Hepatocyte (in vitro differentiated cells): Measurements from ENCODE around the gene ARHGAP26. TPM values are rescaled to one million over a fixed set of nuclear protein-coding genes. Genes with fewer than 3 reads are reported as not detected.

ENCODE experiments used
- DNase-seq: peaks from one replicate; pipeline ENCODE4 v3.0.0-alpha.2; 2016; ENCODE audit warnings: low spot score
- H2AFZ ChIP-seq: fragments of 200-600 bp; sonication (generic); 2 replicates; pipeline ENCODE4 v1.6.0; 2016; ENCODE audit warnings: antibody characterized with exemption, mild to moderate bottlenecking
- H3K27ac ChIP-seq: fragments of 200-600 bp; sonication (generic); 2 replicates; pipeline ENCODE4 v1.5.1; 2016; ENCODE audit warnings: mild to moderate bottlenecking
- H3K27me3 ChIP-seq: fragments of 200-600 bp; sonication (generic); 2 replicates; pipeline ENCODE4 v1.6.1; 2016
- H3K36me3 ChIP-seq: fragments of 200-600 bp; sonication (generic); replicated peaks from 2 replicates; pipeline ENCODE4 v1.5.1; 2016; ENCODE audit warnings: low read depth; ENCODE audit not compliant: insufficient read depth
- H3K4me1 ChIP-seq: fragments of 200-600 bp; sonication (generic); 2 replicates; pipeline ENCODE4 v1.5.1; 2016; ENCODE audit warnings: mild to moderate bottlenecking, moderate library complexity; ENCODE audit not compliant: insufficient read depth
- H3K4me2 ChIP-seq: fragments of 200-600 bp; sonication (generic); 2 replicates; pipeline ENCODE4 v1.6.0; 2016
- H3K4me3 ChIP-seq: fragments of 200-600 bp; sonication (generic); 2 replicates; pipeline ENCODE4 v1.5.1; 2016; ENCODE audit warnings: mild to moderate bottlenecking
- H3K79me2 ChIP-seq: fragments of 200-600 bp; sonication (generic); 2 replicates; pipeline ENCODE4 v1.6.0; 2017; ENCODE audit warnings: mild to moderate bottlenecking
- H3K9me2 ChIP-seq: fragments of 200-600 bp; sonication (generic); replicated peaks from 2 replicates; pipeline ENCODE4 v1.6.0; 2017; ENCODE audit warnings: mild to moderate bottlenecking; ENCODE audit not compliant: insufficient read depth
- H3K9me3 ChIP-seq: fragments of 200-600 bp; sonication (generic); 2 replicates; pipeline ENCODE4 v1.5.1; 2016; ENCODE audit warnings: low read depth, mild to moderate bottlenecking
- H4K20me1 ChIP-seq: fragments of 200-600 bp; sonication (generic); 2 replicates; pipeline ENCODE4 v1.6.0; 2016; ENCODE audit warnings: mild to moderate bottlenecking; ENCODE audit not compliant: insufficient read depth, poor library complexity, severe bottlenecking
- CTCF ChIP-seq: fragments of 200-600 bp; sonication (generic); IDR thresholded peaks from 2 replicates; pipeline ENCODE4 v1.5.1; 2016; ENCODE audit warnings: antibody characterized with exemption, mild to moderate bottlenecking; ENCODE audit not compliant: poor library complexity
- EZH2 ChIP-seq: fragments of 200-600 bp; sonication (generic); IDR thresholded peaks from 2 replicates; pipeline ENCODE4 v1.6.1; 2016; ENCODE audit warnings: antibody characterized with exemption, mild to moderate bottlenecking, borderline replicate concordance
- EZH2phosphoT487 ChIP-seq: fragments of 200-600 bp; sonication (generic); IDR thresholded peaks from one replicate; pipeline ENCODE4 v1.6.1; 2018; ENCODE audit warnings: antibody characterized with exemption, mild to moderate bottlenecking, low read depth, moderate library complexity; ENCODE audit not compliant: unreplicated experiment, severe bottlenecking
- WGBS: methylation state at CpG from one replicate; pipeline ENCODE4 v1.1.6; 2016; ENCODE audit warnings: low lambda C conversion rate; ENCODE audit errors: missing lambda C conversion rate; 5-methylcytosine and 5-hydroxymethylcytosine counted together
- polyA plus RNA-seq: library from polyadenylated mRNA; unstranded; fragments of >200 nt; fragmentation: Nextera tagmentation; extraction: Ambion mirVana; gene quantifications from 2 replicates; pipeline ENCODE4 v1.2.1, GENCODE V29; 2016
- total RNA-seq: library from RNA; depleted of rRNA; stranded (reverse); fragments of >200 nt; gene quantifications from 2 replicates; pipeline ENCODE4 v1.2.3, GENCODE V29; 2014

The ARHGAP26 gene
- total and polyA plus RNA-seq, 2 experiments from 2014 or later = 16.5 to 19.8 TPM

GRCh38 chr5:143262393-143263174 lies 492.4 kb downstream of the ARHGAP26 start:
- H4K20me1 ChIP-seq = no peaks in the 10 kb centered on the region
- no peak overlapping the region for H3K27ac ChIP-seq
- 97% methylated on average over 1 of the region's 1 CpG for WGBS
- no peaks in the 10 kb centered on the region for H3K9me3 ChIP-seq
- H3K9me2 ChIP-seq = no peaks in the 10 kb centered on the region
- H2AFZ ChIP-seq = no peak overlapping the region
- TF ChIP-seq EZH2 (no peak), CTCF (no peak), EZH2phosphoT487 (no peak)
- H3K79me2 ChIP-seq = no peaks in the 10 kb centered on the region
- DNase-seq = no peak
- no peak overlapping the region for H3K4me2 ChIP-seq
- H3K4me1 ChIP-seq = no peaks in the 10 kb centered on the region
- H3K36me3 ChIP-seq = no peaks in the 10 kb centered on the region
- H3K27me3 ChIP-seq = no peaks in the 10 kb centered on the region
- H3K4me3 ChIP-seq = no peak overlapping the region

GRCh38 chr5:143263272-143263810 lies 493.2 kb downstream of the ARHGAP26 start:
- Histone ChIP-seq H2AFZ (no peak overlapping the region), H3K36me3 (no peaks in the 10 kb centered on the region), H4K20me1 (no peaks in the 10 kb centered on the region), H3K79me2 (no peaks in the 10 kb centered on the region), H3K4me3 (no peak overlapping the region), H3K9me2 (no peaks in the 10 kb centered on the region), H3K4me1 (no peaks in the 10 kb centered on the region), H3K27ac (no peak overlapping the region), H3K4me2 (no peak overlapping the region), H3K27me3 (no peaks in the 10 kb centered on the region), H3K9me3 (no peaks in the 10 kb centered on the region)
- WGBS = 67% methylated on average over 4 of the region's 4 CpGs
- no peak for DNase-seq
- no peak for TF ChIP-seq CTCF
- no peak for TF ChIP-seq EZH2phosphoT487
- TF ChIP-seq EZH2 = no peak

- DNase-seq = no peak
- H2AFZ ChIP-seq = no peak overlapping the region
- H3K9me2 ChIP-seq = no peaks in the 10 kb centered on the region
- no peaks in the 10 kb centered on the region for H3K9me3 ChIP-seq
- H3K4me1 ChIP-seq = no peaks in the 10 kb centered on the region
- no peak overlapping the region for H3K4me3 ChIP-seq
- H3K27me3 ChIP-seq = no peaks in the 10 kb centered on the region
- H3K27ac ChIP-seq = no peak overlapping the region
- no peaks in the 10 kb centered on the region for H3K79me2 ChIP-seq
- H3K36me3 ChIP-seq = no peaks in the 10 kb centered on the region
- no peaks in the 10 kb centered on the region for H4K20me1 ChIP-seq
- TF ChIP-seq EZH2 (no peak), CTCF (no peak), EZH2phosphoT487 (no peak)
- H3K4me2 ChIP-seq = no peak overlapping the region
- WGBS = 95% methylated on average over 2 of the region's 2 CpGs
These were observed 495.8 kb downstream of the ARHGAP26 start for GRCh38 chr5:143265995-143266394.
